NCI-H128 (cell line): Measurements from ENCODE around the gene GRK5.

Source experiments
- DNase-seq: peaks from one replicate; lab custom pipeline; 2025; ENCODE audit not compliant: unreplicated experiment; lab: John Stamatoyannopoulos, UW

Gene GRK5

DNA sequence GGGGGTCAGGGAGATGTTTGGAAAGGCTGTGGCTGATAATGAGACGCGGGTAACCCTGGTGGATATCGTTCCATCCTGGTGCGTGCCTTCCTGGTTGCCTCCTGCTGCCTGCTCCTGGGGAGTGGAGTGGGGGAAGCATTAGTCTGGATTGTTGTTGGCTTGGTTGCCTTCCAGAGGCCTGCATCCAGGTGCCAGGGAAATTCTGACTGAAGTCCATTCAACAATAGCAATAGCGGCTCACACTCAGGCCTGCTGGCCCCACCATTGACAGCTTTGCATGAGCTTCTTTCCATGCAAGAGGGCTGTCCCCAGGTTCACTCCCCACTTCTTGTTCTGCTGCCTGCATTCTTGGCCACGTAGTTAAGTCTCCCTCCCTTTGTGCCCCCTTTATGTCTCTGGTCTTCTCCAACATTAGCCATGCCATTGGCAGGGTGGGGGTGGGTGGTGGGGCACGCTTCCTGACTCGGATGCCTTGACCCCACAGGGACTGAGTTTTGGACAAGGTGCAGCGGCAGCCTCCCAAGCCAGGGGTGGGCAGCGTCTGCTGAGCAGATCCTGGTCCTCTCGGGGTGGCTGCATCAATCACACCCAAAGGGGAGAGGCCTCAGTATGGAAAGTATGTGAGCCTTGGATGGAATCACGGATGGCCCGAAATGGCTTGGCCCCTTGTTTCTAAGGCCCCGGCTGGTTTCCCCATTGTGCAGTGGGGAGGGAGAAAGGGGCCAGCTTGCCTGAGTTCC lies 150.2 kb downstream of the GRK5 start:
- DNase-seq: no peak

GRCh38 chr10:119358152-119358512 lies 150.8 kb downstream of the GRK5 start:
- no peak for DNase-seq

GRCh38 chr10:119358567-119358966 lies 151.2 kb downstream of the GRK5 start:
- no peak for DNase-seq

DNA sequence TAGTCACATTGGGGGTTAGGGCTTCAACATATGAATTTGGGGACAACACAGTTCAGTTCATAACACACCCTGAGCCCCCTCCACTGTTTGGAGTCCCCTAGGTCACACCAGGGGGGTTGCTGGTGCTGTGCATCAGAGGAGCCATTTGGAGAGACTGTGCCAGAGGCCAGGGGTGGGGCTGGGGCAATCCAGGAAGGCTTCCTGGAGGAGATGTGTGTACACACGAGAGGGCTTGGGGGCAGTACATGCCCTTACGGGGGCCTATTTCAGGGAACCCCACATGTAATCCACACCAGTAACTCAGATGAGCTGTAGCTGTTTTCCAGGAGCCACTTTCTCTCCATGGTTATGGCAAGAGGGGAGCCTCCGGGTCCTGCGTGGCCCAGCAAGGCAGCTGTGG lies 151.7 kb downstream of the GRK5 start:
- no peak for DNase-seq

GRCh38 chr10:119360181-119360921 lies 153.0 kb downstream of the GRK5 start:
- no peak for DNase-seq

GRCh38 chr10:119361037-119361436 lies 153.7 kb downstream of the GRK5 start:
- no peak for DNase-seq

DNA sequence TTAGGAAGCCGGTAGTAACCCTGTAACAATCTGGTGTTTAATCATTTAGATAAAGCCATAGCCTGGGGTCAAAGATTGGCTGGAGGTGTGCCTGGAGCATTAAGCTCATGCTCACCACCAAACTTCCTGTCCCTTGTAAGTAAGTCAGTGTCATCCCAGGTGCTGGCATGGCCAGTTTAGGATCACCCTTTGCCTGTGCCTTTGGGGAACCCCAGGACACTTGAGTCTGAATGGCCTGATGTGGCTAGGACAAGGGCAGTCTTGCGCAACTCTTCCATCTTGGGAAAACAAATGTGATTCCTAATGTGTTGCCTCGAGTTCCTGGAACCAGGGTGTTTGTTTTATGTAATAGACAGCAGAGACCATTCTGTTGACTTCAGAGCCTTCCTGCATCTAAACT lies 154.8 kb downstream of the GRK5 start:
- DNase-seq: no peak

DNA sequence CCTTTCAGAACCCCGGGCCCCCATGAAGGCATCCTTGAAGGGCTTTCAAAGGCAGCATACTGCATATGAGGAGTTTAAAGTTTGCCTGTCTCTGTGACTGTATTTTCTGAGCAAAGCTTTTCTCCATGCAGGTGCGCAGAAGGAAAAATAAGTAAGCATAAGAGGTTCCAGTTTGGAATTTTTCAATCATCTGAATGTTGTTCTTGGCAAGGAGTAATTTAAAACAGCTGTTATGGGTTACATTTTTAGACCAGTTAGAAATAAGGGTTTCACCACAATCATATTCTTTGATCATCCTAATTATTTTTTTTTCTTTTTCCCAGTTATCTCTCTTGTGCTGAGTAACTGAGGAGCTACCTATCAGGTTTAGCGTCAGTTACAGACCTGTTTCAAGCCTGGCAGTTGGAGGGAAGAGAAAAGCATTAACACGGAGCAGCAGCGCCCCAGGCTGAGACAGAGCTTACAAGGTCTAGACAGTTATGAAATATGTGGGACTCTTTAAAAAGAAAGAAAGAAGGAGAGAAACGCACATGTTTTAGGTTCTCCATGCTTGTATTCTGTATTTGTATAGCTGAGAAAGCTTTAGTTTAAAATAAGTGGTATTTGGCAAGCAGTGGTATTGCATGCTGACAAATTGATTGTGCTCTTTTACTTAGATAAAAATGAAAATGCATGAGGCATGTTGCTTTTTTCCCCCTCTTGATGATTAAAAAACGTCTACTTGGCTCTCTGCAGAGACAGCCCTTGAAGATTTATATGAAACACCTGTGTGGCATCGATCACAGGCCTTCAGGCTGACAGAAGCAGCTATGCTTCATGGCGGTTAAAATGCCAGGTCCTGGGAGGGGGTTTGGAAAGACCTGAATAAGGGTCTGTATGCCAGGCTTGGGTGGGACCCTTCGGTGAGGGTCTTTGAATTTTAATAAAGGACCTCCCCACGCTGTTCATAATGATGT lies 157.6 kb downstream of the GRK5 start:
- no peak for DNase-seq

DNA sequence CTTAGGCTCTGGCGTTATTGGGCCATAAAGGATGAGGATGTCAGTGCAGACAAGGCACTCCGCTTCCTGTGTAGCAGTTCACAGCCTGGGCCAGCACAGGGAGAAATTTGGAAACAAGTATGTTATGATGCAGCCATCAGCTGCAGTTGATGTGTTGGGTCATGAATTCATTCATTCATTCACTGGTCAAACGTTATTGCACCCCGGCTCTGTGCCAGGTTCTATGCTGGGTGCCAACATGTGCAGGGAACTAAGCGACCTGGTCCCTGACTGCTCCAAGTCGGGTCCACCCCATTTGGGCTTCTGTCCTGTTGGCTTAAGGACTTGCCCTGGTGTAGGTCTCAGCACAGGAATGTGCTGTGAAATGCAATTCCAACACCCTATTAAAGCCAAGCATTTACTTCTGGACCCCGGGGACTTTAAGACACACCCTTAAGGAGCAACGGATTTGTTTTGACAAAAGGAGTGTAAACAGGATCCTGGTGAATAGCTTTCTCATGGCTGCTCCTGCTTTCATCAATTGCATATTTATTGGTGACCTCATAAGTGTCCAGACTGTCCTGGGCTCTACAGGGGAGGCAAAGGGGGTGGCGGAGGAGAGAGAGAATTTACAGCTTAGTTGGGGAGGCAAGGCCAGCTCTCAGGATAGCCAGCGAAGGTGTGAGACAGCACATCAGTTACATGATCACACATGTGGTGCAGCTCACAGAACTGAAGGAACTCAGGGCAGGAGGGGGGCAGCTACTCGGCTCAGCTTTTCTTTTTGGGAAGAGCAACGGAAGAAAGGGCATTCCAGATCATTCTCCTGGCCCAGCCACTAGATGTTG lies 158.6 kb downstream of the GRK5 start:
- DNase-seq: no peak

- DNase-seq: no peak
Observed at GRCh38 chr10:119367841-119368549, 160.6 kb downstream of the GRK5 start.

DNA sequence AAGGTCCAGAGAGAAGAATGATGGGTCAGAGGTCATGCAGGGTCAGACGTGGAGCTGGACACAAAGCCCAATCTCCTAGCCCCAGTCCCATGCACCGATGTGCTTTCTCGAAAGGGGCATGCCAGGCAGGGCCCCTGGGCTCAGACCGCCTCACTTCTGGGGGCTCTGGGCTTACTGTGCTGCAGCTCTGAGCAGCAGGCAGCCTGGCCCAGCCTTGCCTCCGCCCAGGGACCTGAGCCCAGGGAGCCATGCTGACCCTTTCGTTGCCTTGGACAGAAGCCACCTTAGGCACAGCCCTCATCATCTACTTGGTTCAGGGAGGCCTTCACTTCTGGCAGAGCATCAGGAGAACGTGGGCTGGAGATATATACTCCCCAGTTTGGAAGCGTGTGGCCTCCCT lies 161.2 kb downstream of the GRK5 start:
- DNase-seq: no peak

DNA sequence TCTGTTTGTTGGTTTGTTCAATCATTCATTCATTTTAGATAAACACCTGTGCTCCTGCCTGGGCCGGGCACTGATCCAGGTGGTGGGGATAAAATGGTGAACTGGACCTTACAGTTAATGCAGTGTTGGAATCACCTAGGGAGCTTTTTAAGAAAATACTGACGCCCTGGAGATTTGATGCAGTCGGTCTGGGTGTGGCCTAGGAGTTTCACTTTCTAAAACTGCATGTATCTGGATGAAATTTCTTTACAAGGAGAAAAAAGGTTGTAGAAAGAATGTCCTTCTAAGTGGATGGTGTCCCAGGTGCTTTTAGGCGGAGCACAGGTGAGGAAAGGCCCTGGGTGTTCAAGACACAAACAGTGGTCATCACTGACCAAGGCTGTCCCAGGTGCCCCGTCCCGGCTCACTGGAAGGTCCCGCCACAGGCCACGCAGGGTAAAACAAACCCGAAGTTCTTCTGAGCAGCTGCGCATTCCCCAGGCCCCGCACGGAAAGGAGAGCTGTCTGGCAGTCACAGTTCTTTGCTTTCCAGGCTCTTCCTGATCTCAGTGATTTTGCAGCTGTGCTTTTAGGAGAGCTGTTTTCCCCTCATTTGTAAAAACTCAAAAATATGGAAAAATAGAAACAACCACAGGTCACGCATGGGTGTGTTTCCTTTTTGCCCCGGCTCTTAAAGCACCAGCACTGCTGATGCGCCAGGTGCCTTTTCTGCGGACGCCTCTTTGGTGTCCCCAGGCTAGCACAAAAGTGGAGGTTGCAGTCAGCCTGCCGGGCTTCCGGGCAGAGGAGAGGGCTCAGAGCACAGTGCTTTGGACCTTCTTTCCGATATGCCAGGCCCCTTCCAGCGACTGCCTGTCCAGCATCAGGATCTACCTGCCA lies 161.9 kb downstream of the GRK5 start:
- no peak for DNase-seq

GRCh38 chr10:119370111-119370741 lies 162.9 kb downstream of the GRK5 start:
- DNase-seq: no peak

DNA sequence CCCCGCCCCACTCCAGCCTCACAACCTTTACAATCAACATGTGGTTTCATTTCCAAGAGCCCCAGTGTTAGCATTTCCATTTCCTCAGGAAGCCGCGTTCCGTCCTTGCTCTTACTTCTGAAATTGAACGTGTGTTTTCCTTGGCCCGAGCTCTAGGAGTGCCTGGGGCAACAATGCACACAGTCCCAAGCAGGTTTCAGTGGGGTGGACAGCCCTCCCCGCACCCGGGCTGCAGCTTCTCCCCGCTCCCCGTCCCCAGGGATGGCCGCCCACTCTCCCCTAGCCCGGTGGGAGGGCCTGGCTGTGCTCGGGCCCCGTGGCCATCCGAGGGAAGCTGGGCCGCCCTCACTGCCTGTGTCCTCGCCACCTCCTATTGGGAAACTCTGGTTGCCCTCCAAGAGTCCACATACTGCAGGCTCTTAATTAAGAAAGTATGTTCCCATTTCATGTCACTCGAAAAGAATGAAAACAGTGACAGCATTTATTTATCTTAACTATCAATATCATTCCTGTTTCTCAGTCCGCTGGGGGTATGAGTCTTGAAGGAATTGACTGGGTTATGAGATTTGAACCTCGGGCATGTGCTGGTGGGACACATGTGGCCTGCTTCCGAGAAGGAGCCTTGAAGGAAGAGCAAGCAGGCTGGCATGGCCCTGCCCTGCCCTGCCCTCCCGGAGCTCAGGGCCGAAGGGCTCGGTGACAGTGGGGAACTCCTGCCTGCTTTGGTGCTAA lies 163.8 kb downstream of the GRK5 start:
- DNase-seq: no peak

DNA sequence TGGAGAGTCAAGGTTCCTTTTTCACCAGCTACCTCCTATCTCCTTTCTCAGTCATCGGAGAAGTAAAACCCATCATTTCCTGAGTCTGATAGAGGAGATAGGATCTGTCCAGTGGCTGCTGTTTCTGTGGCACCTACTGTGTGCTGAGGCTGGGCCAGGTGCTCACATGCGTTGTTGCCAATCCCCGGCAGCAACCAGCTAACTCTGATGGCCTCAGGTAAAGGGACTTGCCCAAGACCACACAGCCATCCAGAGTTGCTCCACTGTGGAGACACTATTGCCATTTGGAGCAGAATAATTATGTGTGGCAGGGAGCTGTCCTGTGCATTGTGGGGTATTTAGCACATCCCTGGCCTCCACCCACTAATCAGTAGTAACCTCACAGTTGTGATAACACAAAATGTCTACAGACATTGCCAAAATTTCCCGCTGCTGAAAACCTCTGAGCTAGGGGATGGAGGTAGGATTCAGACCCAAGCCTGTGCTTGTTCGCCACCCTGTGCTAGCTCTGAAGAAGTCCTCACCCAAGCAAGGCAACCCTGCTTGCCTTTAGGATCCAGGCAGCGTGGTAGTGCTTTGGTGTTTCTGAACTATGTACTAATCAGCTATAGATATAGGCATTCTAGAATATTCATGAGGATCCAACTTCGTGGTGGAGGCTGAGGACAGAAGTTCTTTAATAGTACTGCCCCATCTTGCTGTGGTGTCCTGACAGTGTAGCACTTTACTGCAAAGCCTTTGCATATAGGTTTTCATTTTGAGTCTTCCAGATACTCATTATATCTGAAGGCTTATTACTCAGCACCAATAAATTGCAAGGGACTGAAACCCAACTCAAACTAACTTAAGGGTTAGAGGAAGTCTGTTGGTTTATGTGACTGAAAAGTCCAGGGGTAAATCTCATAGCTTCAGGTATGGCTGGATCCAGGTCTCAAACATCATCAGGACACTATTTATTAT lies 164.6 kb downstream of the GRK5 start:
- no peak for DNase-seq

DNA sequence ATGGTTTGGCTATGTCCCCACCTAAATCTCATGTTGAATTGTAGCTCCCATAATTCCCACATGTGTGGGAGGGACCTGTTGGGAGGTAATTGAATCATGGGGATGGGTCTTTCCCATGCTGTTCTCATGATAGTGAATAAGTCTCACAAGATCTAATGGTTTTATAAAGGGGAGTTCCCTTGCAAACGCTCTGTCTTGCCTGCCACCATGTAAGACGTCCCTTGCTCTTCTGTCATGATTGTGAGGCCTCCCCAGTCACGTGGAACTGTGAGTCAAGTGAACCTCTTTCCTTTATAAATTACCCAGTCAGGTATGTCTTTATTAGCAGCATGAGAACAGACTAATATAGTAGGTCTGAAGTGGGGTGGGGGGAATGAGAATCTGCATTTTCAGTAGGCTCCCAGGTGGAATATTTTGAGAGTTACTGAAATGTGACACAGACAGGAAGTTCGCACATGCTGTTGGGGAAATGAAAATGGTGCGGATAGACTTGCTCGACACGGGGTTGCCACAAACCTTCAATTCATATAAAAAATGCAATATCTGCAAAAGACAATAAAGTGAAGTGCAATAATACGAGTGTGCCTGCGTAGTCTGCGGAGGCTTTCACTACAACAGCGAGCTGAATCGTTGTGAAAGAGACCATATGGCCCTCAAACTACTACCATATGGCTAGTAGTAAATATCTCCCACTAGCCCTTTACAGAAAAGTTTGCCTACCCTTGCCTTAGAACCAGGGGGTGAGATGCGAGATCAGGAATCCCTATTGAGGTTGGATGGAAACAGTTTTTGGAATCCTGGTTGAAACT lies 166.1 kb downstream of the GRK5 start:
- DNase-seq: no peak
